RWPE1 (cell line): ENCODE data around the gene HAVCR2.

Experiments
- CTCF ChIA-PET: fragments of 350-600 bp; sonication (Branson Sonifier 250); formaldehyde crosslinking; extraction: SDS; loops from one replicate; lab custom pipeline; 2021; lab: Yijun Ruan, JAX
- POLR2A ChIA-PET: fragments of 400-600 bp; formaldehyde crosslinking; extraction: SDS; loops from one replicate; lab custom pipeline; 2020; ENCODE audit warnings: antibody characterized with exemption; ENCODE audit not compliant: low non-redundant PET; lab: Yijun Ruan, JAX
- DNase-seq: peaks from one replicate; pipeline ENCODE4 v3.0.0; 2012; ENCODE audit warnings: low spot score
- H3K27ac ChIP-seq: fragments of 450-650 bp; 2 replicates; pipeline ENCODE4 v1.5.1; 2017
- CTCF ChIP-seq: fragments of 450-650 bp; conservative IDR thresholded peaks from 2 replicates; pipeline ENCODE4 v1.5.1; 2017; ENCODE audit warnings: low read depth, mild to moderate bottlenecking

The HAVCR2 gene

GRCh38 chr5:157143127-157143971 is 34.5 kb upstream of the HAVCR2 start:
- POLR2A ChIA-PET, result interaction anchor here (0.6 kb wide), 1 partner anchor 13 kb away, joined by 21 read pairs; no protein-coding TSS in a partner anchor
- H3K27ac ChIP-seq, result peak overlapping the region; percentile 78
- CTCF ChIA-PET, result interaction anchor here (0.6 to 1.0 kb wide), 4 partner anchors 111 to 600 kb away, joined by 3 to 4 read pairs (median 4); partner anchors contain the start of gene LSM11
- no peak for TF ChIP-seq CTCF
- peak; percentile 82 for DNase-seq

- POLR2A ChIA-PET, result interaction anchor here (0.6 kb wide), 1 partner anchor 14 kb away, joined by 21 read pairs; no protein-coding TSS in a partner anchor
- CTCF ChIA-PET, result interaction anchor here (0.6 to 1.1 kb wide), 4 partner anchors 20 to 576 kb away, joined by 3 to 4 read pairs (median 3); no protein-coding TSS in a partner anchor
- peak; percentile 100 for DNase-seq
- H3K27ac ChIP-seq, result peak within 1 kb of the TSS; percentile 78
- TF ChIP-seq CTCF, result no peak
These were observed 33.7 kb upstream of the HAVCR2 start, which contains the start of gene MED7 for GRCh38 chr5:157142317-157143126. Gene MED7 (minus strand): TSS chr5:157142865. CDS start chr5:157139431, 3,434 bp downstream.

GRCh38 chr5:157137691-157138090 is 28.8 kb upstream of the HAVCR2 start:
- CTCF ChIA-PET, result interaction anchor here (2.1 kb wide), 1 partner anchor 11 kb away, joined by 7 read pairs; no protein-coding TSS in a partner anchor
- no peak overlapping the region for H3K27ac ChIP-seq
- POLR2A ChIA-PET, result no interaction called here
- TF ChIP-seq CTCF, result no peak
- no peak for DNase-seq

GRCh38 chr5:157132281-157132612 is 23.4 kb upstream of the HAVCR2 start:
- POLR2A ChIA-PET, result no interaction called here
- TF ChIP-seq CTCF, result 0 out of 2 replicates have a peak, but pooled peaks have one; percentile 1
- CTCF ChIA-PET, result interaction anchor here (0.6 to 1.3 kb wide), 5 partner anchors 17 to 1986 kb away, joined by 3 to 6 read pairs (median 3); no protein-coding TSS in a partner anchor
- H3K27ac ChIP-seq, result no peak overlapping the region
- no peak for DNase-seq

- POLR2A ChIA-PET, result no interaction called here
- TF ChIP-seq CTCF, result no peak
- no peak for DNase-seq
- H3K27ac ChIP-seq, result no peak overlapping the region
- CTCF ChIA-PET, result interaction anchor here (0.6 to 0.9 kb wide), 4 partner anchors 18 to 197 kb away, joined by 3 to 5 read pairs (median 4); no protein-coding TSS in a partner anchor
These were observed 22.1 kb upstream of the HAVCR2 start for GRCh38 chr5:157130925-157131324.

GRCh38 chr5:157121709-157122108 is 12.9 kb upstream of the HAVCR2 start:
- no peak for DNase-seq
- CTCF ChIA-PET, result interaction anchor here (0.6 kb wide), 1 partner anchor 1169 kb away, joined by 4 read pairs; no protein-coding TSS in a partner anchor
- TF ChIP-seq CTCF, result no peak
- H3K27ac ChIP-seq, result no peak overlapping the region
- POLR2A ChIA-PET, result no interaction called here
